T-cell (primary cell): Measurements from ENCODE around the gene KCTD11. TPM values are rescaled to one million over a fixed set of nuclear protein-coding genes. Genes with fewer than 3 reads are reported as not detected.

ENCODE experiments used
- ATAC-seq, 4 experiments: fragments of 200-7000 bp in 3 of 4; fragments of 150-1000 bp in 1 of 4; cut with Tn5 transposase; replicated peaks in 1 of 4; 1 replicate in 3 of 4; 2 replicates in 1 of 4; pipeline ENCODE4 v1.10.0; 2021; ENCODE audit warnings: moderate library complexity in 3 of 4, mild to moderate bottlenecking in 2 of 4, moderate number of reproducible peaks in 1 of 4
- CTCF ChIA-PET, 2 donors: fragments of 300-600 bp; sonication (Branson Sonifier 250); formaldehyde crosslinking; loops; one replicate each; lab custom pipeline; 2022; ENCODE audit warnings: antibody characterized with exemption in 2 of 2; lab: Charles Lee
- POLR2A ChIA-PET, 2 donors: fragments of 300-600 bp; sonication (Branson Sonifier 250); formaldehyde crosslinking; loops; one replicate each; lab custom pipeline; 2022; ENCODE audit warnings: antibody characterized with exemption in 2 of 2; lab: Charles Lee
- DNase-seq, 35 experiments: peaks; one replicate each; pipeline versions ENCODE4 v3.0.0 to v3.0.0-alpha.2; 2013 to 2023
- H3K27ac ChIP-seq: one replicate; pipeline ENCODE4 v1.5.1; 2013; ENCODE audit warnings: low read length
- H3K27me3 ChIP-seq, 2 experiments: replicated peaks in 1 of 2; 1 replicate in 1 of 2; 2 replicates in 1 of 2; pipeline versions ENCODE4 v1.6.1 to v1.7.0; 2013; ENCODE audit warnings: low read length in 1 of 2, mixed read lengths in 1 of 2; ENCODE audit not compliant: control insufficient read depth in 2 of 2, insufficient read depth in 2 of 2; ENCODE audit errors: extremely low read depth in 1 of 2
- H3K36me3 ChIP-seq, 2 donors: 1 replicate in 1 of 2; 2 replicates in 1 of 2; pipeline versions ENCODE4 v1.6.1 to v1.7.0; 2013; ENCODE audit warnings: low read length in 1 of 2; ENCODE audit not compliant: control insufficient read depth in 2 of 2, insufficient read depth in 1 of 2; ENCODE audit errors: extremely low read depth in 1 of 2
- H3K4me1 ChIP-seq, 2 experiments: 1 replicate in 1 of 2; 2 replicates in 1 of 2; pipeline versions ENCODE4 v1.6.1 to v1.7.0; 2013; ENCODE audit warnings: low read length in 2 of 2, mixed read lengths in 1 of 2; ENCODE audit not compliant: insufficient read depth in 2 of 2, control insufficient read depth in 1 of 2; ENCODE audit errors: extremely low read depth in 1 of 2
- H3K4me3 ChIP-seq, 2 donors: 1 replicate in 1 of 2; 2 replicates in 1 of 2; pipeline versions ENCODE4 v1.5.1 to v1.7.0; 2013; ENCODE audit warnings: mild to moderate bottlenecking in 2 of 2, low read length in 1 of 2, moderate library complexity in 1 of 2; ENCODE audit not compliant: control insufficient read depth in 1 of 2; ENCODE audit errors: extremely low read depth in 1 of 2
- H3K9me3 ChIP-seq: 2 replicates; pipeline ENCODE4 v1.7.0; 2013
- H3K27ac Mint-ChIP-seq, 2 donors: one replicate each; pipeline ENCODE4 v1.8.0; 2020 to 2021; ENCODE audit warnings: mild to moderate bottlenecking in 2 of 2, mixed read lengths in 2 of 2
- H3K27me3 Mint-ChIP-seq, 2 donors: one replicate each; pipeline ENCODE4 v1.8.0; 2021 to 2022; ENCODE audit warnings: mixed read lengths in 2 of 2
- H3K36me3 Mint-ChIP-seq: one replicate; pipeline ENCODE4 v1.8.0; 2021; ENCODE audit warnings: mixed read lengths
- H3K4me1 Mint-ChIP-seq, 3 donors: one replicate each; pipeline ENCODE4 v1.8.0; 2020 to 2022; ENCODE audit warnings: mixed read lengths in 3 of 3, mild to moderate bottlenecking in 1 of 3
- H3K4me3 Mint-ChIP-seq, 3 donors: one replicate each; pipeline ENCODE4 v1.8.0; 2020 to 2022; ENCODE audit warnings: mild to moderate bottlenecking in 3 of 3, mixed read lengths in 3 of 3, moderate library complexity in 3 of 3
- H3K9me3 Mint-ChIP-seq, 3 donors: one replicate each; pipeline ENCODE4 v1.8.0; 2020 to 2022; ENCODE audit warnings: mixed read lengths in 3 of 3
- WGBS: methylation state at CpG from one replicate; pipeline ENCODE4 v1.1.5; 2013; ENCODE audit warnings: missing lambda C conversion rate; ENCODE audit not compliant: insufficient coverage; 5-methylcytosine and 5-hydroxymethylcytosine counted together
- total RNA-seq, 35 experiments: library from RNA in 6 of 35; stranded (reverse) in 6 of 35; fragments of 120-200 nt in 1 of 35; gene quantifications; one replicate each; pipeline versions ENCODE4 v1.2.1 to v1.2.4 and lab custom pipeline; 2013 to 2026

Gene KCTD11
- total RNA-seq, 5 donors from 2014 or later (not counting 1 experiment from before 2014, with no cell fraction given): 2.4 to 7.3 (median 4.8) TPM

GRCh38 chr17:7343250-7343649 is 8.7 kb upstream of the KCTD11 start:
- DNase-seq: no peak
- no peaks in the 10 kb centered on the region for H3K9me3 ChIP-seq
- H3K27ac ChIP-seq: no peak overlapping the region
- H3K27ac Mint-ChIP-seq: peak overlapping the region in 1 of 2 donors; percentile 80
- H3K4me3 Mint-ChIP-seq: no peak overlapping the region
- peaks cover 17 to 37% (median 32%) of the 10 kb centered on the region in 3 donors for H3K4me1 Mint-ChIP-seq
- no peaks in the 10 kb centered on the region for H3K9me3 Mint-ChIP-seq
- peaks cover 0 to 51% of the 10 kb centered on the region in 2 experiments for H3K4me1 ChIP-seq
- peaks cover 32 to 90% of the 10 kb centered on the region in 2 donors for H3K36me3 ChIP-seq
- no peak overlapping the region for H3K4me3 ChIP-seq
- H3K27me3 Mint-ChIP-seq: no peaks in the 10 kb centered on the region
- 95% methylated on average over 15 of the region's 15 CpGs for WGBS
- H3K27me3 ChIP-seq: no peaks in the 10 kb centered on the region
- ATAC-seq: no peak
- ChIA-PET CTCF (no interaction called here), POLR2A (interaction anchor here in 1 of 2 donors (0.8 kb wide), 1 partner anchor 13 kb away, joined by 3 read pairs; no protein-coding TSS in a partner anchor)
- H3K36me3 Mint-ChIP-seq: peaks cover 27% of the 10 kb centered on the region

- CTCF ChIA-PET: no interaction called here
- Histone ChIP-seq H3K4me1 (peaks cover 5 to 44% of the 10 kb centered on the region in 2 experiments), H3K9me3 (no peaks in the 10 kb centered on the region), H3K36me3 (peaks cover 37 to 72% of the 10 kb centered on the region in 2 donors), H3K4me3 (no peak overlapping the region), H3K27ac (no peak overlapping the region), H3K27me3 (no peaks in the 10 kb centered on the region)
- POLR2A ChIA-PET: no interaction called here
- no peaks in the 10 kb centered on the region for H3K27me3 Mint-ChIP-seq
- H3K4me1 Mint-ChIP-seq: peaks cover 18 to 38% (median 35%) of the 10 kb centered on the region in 3 donors
- no peak overlapping the region for H3K4me3 Mint-ChIP-seq
- DNase-seq: no peak
- H3K36me3 Mint-ChIP-seq: peaks cover 22% of the 10 kb centered on the region
- H3K27ac Mint-ChIP-seq: peak overlapping the region in 1 of 2 donors; percentile 13
- no peak for ATAC-seq
- no peaks in the 10 kb centered on the region for H3K9me3 Mint-ChIP-seq
- 98% methylated on average over 17 of the region's 18 CpGs for WGBS
Observed at GRCh38 chr17:7346761-7347614, 5.0 kb upstream of the KCTD11 start.

GRCh38 chr17:7347630-7348477 is 4.1 kb upstream of the KCTD11 start:
- ChIA-PET POLR2A (no interaction called here), CTCF (interaction anchor here in 1 of 2 donors (0.6 to 1.7 kb wide), 3 partner anchors 12 to 43 kb away, joined by 3 to 5 read pairs (median 3); partner anchors contain the start of gene ACAP1)
- WGBS: 93% methylated on average over 12 of the region's 19 CpGs
- Mint-ChIP-seq H3K9me3 (no peaks in the 10 kb centered on the region), H3K27ac (peak overlapping the region in 1 of 2 donors; percentile 13), H3K4me1 (peaks cover 25 to 45% (median 39%) of the 10 kb centered on the region in 3 donors), H3K4me3 (no peak overlapping the region), H3K36me3 (peaks cover 22% of the 10 kb centered on the region), H3K27me3 (no peaks in the 10 kb centered on the region)
- ATAC-seq (no peak), DNase-seq (no peak)
- H3K27ac ChIP-seq: no peak overlapping the region
- no peaks in the 10 kb centered on the region for H3K27me3 ChIP-seq
- H3K4me3 ChIP-seq: no peak overlapping the region
- peaks cover 37 to 64% of the 10 kb centered on the region in 2 donors for H3K36me3 ChIP-seq
- H3K4me1 ChIP-seq: peaks cover 7 to 49% of the 10 kb centered on the region in 2 experiments
- no peaks in the 10 kb centered on the region for H3K9me3 ChIP-seq

- ATAC-seq (no peak), DNase-seq (no peak)
- peak overlapping the region; percentile 34 to 79 for H3K27ac Mint-ChIP-seq
- H3K27me3 Mint-ChIP-seq: no peaks in the 10 kb centered on the region
- ChIA-PET CTCF (interaction anchor here (0.6 to 1.7 kb wide), 3 partner anchors 13 to 43 kb away, joined by 3 to 5 read pairs (median 3); partner anchors contain the start of gene ACAP1 (in 1 of the 2)), POLR2A (no interaction called here)
- H3K4me3 Mint-ChIP-seq: no peak overlapping the region
- H3K4me1 ChIP-seq: peaks cover 7 to 54% of the 10 kb centered on the region in 2 experiments
- H3K9me3 Mint-ChIP-seq: no peaks in the 10 kb centered on the region
- no peak overlapping the region for H3K27ac ChIP-seq
- peaks cover 28 to 47% (median 42%) of the 10 kb centered on the region in 3 donors for H3K4me1 Mint-ChIP-seq
- H3K27me3 ChIP-seq: no peaks in the 10 kb centered on the region
- peaks cover 33 to 56% of the 10 kb centered on the region in 2 donors for H3K36me3 ChIP-seq
- H3K4me3 ChIP-seq: no peak overlapping the region
- WGBS: 91% methylated on average over 16 of the region's 19 CpGs
- H3K9me3 ChIP-seq: no peaks in the 10 kb centered on the region
- H3K36me3 Mint-ChIP-seq: peaks cover 22% of the 10 kb centered on the region
Observed at GRCh38 chr17:7348478-7349242, 3.3 kb upstream of the KCTD11 start.

GRCh38 chr17:7352503-7352889 is 534 bp downstream of the KCTD11 start:
- H3K27ac Mint-ChIP-seq: peak overlapping the region; percentile 73 to 90
- Histone ChIP-seq H3K4me1 (peaks cover 7 to 71% of the 10 kb centered on the region in 2 experiments), H3K4me3 (peak overlapping the region; percentile 49 to 58)

More at GRCh38 chr17:7352503-7352889, 534 bp downstream of the KCTD11 start:
- POLR2A ChIA-PET: no interaction called here
- H3K9me3 ChIP-seq: no peaks in the 10 kb centered on the region
- peaks cover 0 to 4% of the 10 kb centered on the region in 2 experiments for H3K27me3 ChIP-seq
- H3K27ac ChIP-seq: peak overlapping the region; percentile 65
- DNase-seq: no peak
- H3K36me3 ChIP-seq: peaks cover 12 to 21% of the 10 kb centered on the region in 2 donors
- CTCF ChIA-PET: no interaction called here
- Mint-ChIP-seq H3K36me3 (peaks cover 7% of the 10 kb centered on the region), H3K27me3 (no peaks in the 10 kb centered on the region), H3K4me3 (peak overlapping the region; percentile 79 to 86 (median 85)), H3K4me1 (peaks cover 32 to 49% (median 39%) of the 10 kb centered on the region in 3 donors), H3K9me3 (no peaks in the 10 kb centered on the region)
- ATAC-seq: peak in 1 of 4 experiments; percentile 0
- WGBS: 53% methylated on average over 9 of the region's 10 CpGs
